Effector CD4-positive, alpha-beta T cell (primary cell): Measurements from ENCODE around the gene GFER.
A peak's percentile ranks its signal among the peaks of the same experiment; 100 is the strongest.
"Not testable (repeated sequence)": the region's sequence is repeated elsewhere in the genome, so short reads cannot be mapped to it uniquely, and the experiment has no call there.

Source experiments
- DNase-seq: peaks from one replicate; pipeline ENCODE4 v3.0.0-alpha.2; 2020
- total RNA-seq: gene quantifications from one replicate; lab custom pipeline; 2026; lab: John Stamatoyannopoulos, UW

GFER gene
- 16.5 reads per million, percentile 42 among the genes with 10 or more reads in this experiment for total RNA-seq

DNA sequence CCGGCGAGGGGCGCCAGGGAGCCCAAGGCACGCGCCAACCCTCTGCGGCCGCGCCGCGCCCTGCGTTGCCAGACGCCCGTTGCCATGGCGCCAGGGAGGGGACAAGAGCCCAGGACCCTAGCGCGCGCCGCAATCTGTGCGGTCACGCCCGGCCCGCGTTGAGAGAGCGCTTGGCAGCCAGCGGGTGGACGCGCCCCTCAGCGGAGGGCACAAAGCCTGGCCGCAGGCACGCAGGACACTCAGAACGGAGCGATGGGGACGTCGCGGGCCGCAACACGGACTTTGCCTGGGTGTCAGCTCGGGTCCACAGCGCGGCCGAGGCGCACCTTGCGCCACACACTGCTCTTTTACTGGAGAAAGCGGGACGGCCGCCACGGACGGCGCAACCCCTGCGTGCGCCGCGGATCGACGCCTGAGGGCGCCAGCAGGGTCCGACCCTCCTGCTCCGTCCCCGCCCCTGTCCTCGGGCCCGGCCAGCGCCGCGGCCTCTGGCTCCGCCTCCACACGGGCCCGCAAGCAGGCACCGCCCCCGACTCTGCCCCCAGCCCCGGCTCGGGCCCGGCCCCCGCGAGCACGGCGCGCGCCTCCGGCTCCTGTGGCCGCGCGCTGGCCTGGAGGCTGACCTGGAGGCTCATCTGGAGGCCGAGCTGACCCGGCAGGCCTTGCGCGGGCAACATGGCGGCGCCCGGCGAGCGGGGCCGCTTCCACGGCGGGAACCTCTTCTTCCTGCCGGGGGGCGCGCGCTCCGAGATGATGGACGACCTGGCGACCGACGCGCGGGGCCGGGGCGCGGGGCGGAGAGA lies at the start of gene GFER:
TSS of gene GFER (plus strand) at position 650 of the 803 bp plus-strand sequence. CDS start at position 676, 26 bp downstream.
- peak; percentile 36 for DNase-seq

DNA sequence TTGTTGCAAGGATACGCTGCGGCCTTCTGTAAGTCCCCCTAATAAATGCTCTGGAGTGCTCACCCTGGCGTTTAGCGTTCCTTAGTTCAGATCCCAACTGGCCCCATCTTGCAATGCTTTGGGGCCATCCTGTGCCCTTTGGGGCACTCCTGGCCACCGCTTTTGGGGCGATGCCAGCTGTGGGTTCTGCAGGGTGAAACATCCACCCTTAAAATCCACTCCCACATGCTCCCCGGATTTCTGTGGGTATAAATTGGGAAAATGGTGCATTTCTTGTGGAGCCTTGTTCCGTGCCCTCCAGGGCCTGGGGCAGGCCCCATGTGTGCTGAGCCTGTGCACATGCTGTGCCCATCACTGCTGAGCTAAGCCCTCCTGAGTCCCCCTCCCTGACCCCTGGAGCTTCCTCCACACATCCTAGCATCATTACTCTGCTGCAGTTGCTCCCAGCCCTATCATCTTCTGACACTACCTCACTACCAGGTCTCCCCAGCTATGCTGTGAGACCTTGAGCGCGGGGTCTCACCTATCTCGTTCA lies 47.0 kb upstream of the GFER start:
- no peak for DNase-seq

- no peak for DNase-seq
Measured at GRCh38 chr16:1938316-1938715, 45.7 kb upstream of the GFER start.

DNA sequence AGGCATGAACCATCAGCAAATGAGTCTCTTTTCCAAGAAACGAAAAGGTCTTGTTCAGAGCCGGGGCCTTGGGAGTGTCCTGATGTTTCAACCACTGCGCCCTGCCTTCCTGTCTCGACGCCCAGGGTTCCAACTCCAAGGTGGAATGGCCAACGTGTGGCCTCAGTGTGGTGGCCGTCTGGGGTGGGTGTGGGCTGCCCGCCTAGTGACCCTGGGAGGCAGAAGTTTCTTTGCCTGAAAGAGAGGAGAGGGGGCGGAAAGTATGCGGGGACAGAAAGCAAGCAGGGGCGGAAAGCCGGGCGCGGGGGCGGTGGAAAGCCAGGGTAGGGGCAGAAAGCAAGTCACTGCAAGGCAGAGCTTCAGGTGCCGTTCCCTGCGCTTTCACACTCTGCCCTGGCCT lies 45.1 kb upstream of the GFER start:
- DNase-seq: no peak

DNA sequence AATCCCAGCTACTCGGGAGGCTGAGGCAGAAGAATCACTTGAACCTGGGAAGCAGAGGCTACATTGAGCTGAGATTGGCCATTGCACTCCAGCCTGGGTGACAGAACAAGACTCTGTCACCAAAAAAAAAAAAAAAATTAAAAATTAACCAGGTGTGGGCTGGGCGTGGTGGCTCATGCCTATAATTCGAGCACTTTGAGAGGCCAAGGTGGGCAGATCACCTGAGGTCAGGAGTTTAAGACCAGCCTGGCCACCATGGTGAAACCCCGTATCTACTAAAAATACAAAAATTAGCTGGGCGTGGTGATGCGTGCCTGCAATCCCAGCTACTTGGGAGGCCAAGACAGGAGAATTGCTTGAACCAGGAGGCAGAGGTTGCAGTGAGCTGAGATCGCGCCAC lies 44.2 kb upstream of the GFER start:
- not testable (repeated sequence) for DNase-seq

- no peak for DNase-seq
Measured at GRCh38 chr16:1940273-1941161, 43.5 kb upstream of the GFER start.

- DNase-seq: no peak
Measured at GRCh38 chr16:1941162-1942046, 42.6 kb upstream of the GFER start.

DNA sequence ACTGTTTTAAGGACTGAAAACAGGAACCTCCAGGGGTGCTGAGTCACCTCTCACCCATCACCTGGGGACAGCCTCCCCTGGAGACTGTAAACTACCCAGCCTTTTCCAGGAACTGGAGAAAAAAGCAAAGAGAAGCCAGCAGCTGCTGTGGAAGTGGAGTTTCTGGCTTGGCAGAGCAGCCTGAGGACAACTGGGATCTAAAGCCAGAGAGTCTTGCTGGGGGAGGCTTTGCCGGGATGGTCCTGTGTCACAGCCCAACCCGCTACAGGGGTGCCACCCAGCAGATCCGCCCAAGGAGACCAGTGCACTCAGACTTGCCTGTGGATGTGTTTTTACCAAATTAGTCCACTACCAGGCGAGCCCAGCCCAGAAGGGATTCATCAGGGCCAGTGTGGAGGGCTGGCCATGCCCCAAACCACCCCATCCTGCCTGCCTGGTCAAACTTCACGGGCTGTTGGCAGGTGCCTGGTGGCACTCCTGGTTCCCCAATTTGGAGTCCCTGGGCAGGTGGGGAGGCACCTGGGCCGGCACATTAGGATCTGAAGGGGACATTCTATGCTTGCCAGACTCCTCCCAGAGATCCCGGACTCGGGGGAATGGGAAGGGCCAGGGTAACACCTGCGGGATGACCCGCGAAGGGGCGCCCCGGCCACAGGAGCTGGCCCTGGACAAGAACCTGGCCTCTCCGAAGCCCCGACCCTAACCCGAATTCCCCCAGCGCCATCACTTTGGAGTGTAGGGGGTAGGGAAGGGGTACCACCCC lies 41.8 kb upstream of the GFER start:
- DNase-seq: no peak

GRCh38 chr16:1942810-1943726 lies 40.9 kb upstream of the GFER start, which contains the start of gene MSRB1:
TSS of gene MSRB1 (minus strand) at chr16:1943199. CDS start at chr16:1943156, 43 bp downstream.
- peak; percentile 98 for DNase-seq

GRCh38 chr16:1944612-1945199 lies 39.3 kb upstream of the GFER start:
- DNase-seq: no peak

DNA sequence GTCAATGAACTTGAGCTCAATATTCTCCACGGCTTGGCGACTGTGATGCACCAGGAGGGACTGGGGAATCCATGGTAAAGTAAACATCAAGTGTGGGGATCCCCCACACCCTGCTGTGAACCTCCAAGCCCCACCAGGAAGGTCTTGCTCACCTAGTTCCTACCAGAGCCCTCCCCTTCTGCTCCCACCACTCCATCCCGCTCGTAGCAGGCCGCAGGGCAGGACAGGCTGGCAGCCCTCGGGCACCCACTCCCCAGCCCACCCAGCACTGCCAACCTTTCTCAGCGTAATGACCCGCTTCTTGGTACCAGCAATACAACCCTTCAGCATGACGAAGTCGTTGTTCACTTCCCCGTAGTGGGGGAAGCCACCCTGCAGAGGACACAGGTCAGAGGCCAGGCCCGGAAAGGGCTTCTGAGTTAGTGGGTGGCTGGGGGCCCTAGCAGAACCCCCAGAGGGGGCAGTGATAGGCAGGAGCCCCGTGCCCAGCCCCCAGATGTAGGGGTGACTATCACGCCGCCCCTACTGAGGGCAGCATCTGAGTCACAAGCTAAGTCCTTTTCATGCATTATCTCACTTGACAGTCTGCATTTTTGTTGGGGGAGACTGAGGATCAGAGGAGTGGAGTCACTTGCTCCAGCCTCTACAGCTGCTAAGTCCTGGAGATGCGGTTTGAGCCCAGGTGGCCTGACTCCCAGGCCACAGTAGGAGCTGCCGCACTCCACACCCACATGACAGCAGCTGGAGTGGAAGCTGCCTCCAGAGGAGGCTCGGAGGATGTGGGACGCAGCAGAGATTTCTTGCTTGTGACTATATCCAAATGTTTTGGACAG lies 38.2 kb upstream of the GFER start:
- DNase-seq: no peak

GRCh38 chr16:1946495-1947368 lies 37.3 kb upstream of the GFER start:
- no peak for DNase-seq

DNA sequence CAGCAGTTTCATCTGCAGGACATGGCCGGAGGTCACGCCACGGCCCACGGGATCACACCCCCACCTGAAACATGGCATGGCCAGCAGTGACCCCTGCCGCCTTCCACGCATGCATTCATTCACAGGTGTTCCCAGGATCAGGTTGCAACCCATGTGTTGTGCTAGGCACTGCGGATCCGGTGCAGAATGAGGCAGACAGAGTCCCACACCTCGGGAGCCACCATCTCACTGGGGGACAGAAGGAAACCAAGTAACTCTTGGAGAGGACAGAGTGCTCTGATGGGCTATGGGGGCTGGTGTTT lies 36.7 kb upstream of the GFER start:
- no peak for DNase-seq

DNA sequence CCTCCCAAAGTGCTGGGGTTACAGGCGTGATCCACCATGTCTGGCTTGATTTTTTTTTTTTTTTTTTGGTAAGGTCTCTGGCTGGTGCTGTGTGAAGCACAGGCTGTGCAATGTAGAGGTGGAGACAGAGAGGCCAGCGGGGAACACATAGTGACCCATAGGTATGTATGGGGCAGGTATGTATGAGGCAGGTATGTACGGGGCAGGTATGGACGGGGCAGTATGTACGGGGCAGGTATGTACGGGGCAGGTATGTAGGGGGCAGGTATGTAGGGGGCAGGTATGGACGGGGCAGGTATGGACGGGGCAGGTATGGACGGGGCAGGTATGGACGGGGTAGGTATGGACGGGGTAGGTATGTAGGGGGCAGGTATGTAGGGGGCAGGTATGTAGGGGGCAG lies 34.5 kb upstream of the GFER start:
- DNase-seq: no peak

DNA sequence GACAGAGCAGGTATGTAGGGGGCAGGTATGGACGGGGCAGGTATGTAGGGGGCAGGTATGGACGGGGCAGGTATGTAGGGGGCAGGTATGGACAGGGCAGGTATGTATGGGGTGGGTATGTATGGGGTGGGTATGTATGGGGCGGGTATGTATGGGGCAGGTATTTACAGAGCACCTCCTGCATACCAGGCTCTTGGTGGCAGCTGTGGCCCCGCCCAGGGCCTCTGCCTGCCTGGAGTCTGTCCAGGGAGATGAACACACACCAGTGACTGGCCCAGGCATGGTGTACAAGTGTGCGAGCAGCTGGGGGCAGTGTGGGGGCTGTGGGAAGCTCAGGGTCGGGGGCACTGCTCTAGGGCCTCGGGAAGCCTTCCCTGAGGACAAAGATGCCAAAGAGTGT lies 33.9 kb upstream of the GFER start:
- no peak for DNase-seq

DNA sequence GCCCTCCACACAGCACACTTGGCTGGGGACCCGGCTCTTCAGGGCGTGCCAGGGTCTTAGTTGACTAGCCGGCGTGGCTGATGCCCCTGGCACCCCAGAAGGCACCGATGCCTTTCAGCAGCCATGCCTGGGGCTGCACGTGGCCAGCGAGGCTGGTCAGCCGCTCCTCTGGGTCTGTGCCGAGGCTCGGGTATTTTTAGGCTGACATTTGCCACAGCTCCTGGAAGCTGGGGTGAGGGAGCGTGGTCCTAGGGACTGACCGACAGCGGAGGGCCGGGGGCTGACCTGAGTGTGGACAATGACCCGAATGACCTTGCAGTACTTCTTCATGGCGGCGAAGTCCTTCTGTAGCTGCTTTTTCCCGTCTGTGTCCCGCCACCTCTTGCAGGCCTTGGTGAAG lies 33.4 kb upstream of the GFER start:
- DNase-seq: no peak

DNA sequence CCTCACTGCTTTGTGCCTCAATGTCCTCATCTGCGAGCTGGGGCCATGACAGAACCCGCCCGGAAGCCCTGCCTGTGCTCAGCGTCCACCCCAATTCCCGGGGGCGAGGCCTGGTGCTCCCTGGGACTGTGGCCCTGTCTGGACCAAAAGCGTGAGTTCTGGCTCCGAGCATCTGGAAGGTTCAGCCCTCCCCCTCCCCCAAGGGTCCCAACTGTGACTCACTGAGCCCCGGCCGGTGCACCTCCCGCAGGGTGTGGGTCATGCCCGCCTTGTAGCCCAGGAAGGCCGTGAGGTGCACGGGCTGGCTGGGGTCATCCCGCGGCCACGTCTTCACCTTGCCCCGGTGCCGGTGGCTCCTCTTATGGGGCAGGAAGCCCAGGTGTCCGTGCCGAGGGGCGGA lies 30.3 kb upstream of the GFER start:
- no peak for DNase-seq
